ENCODE measurements around the gene NMB.

Gene NMB

GRCh38 chr15:84661001-84661400 is 3.0 kb upstream of the NMB start:
- Histone ChIP-seq H3K4me3 (replicated peaks; ENCODE audit: low read depth, low read length) (no peak overlapping the region), H3K36me3 (ENCODE audit: control insufficient read depth, insufficient read depth, low read length) (peaks cover 2% of the 10 kb centered on the region; the same call in 1 of the 2 replicates), H3K27me3 (replicated peaks; ENCODE audit: control insufficient read depth, insufficient read depth, low read length) (no peaks in the 10 kb centered on the region)
- DNase-seq (ENCODE audit: extremely low read depth, insufficient read length): no peak
- no peak for TF ChIP-seq CTCF (IDR thresholded peaks at IDR 0.05; ENCODE audit: insufficient read depth, low read length, poor library complexity, severe bottlenecking)

GRCh38 chr15:84659904-84660781 is 2.1 kb upstream of the NMB start:
- Histone ChIP-seq H3K36me3 (ENCODE audit: control insufficient read depth, insufficient read depth, low read length) (peaks cover 2% of the 10 kb centered on the region; the same call in 1 of the 2 replicates), H3K27me3 (replicated peaks; ENCODE audit: control insufficient read depth, insufficient read depth, low read length) (no peaks in the 10 kb centered on the region), H3K4me3 (replicated peaks; ENCODE audit: low read depth, low read length) (no peak overlapping the region)
- no peak for TF ChIP-seq CTCF (IDR thresholded peaks at IDR 0.05; ENCODE audit: insufficient read depth, low read length, poor library complexity, severe bottlenecking)
- DNase-seq (ENCODE audit: extremely low read depth, insufficient read length): no peak

GRCh38 chr15:84658788-84659411 is 901 bp upstream of the NMB start:
- Histone ChIP-seq H3K36me3 (ENCODE audit: control insufficient read depth, insufficient read depth, low read length) (0 out of 2 replicates have a peak, but pooled peaks cover 2% of the 10 kb centered on the region), H3K4me3 (replicated peaks; ENCODE audit: low read depth, low read length) (peak overlapping the region; percentile 62), H3K27me3 (replicated peaks; ENCODE audit: control insufficient read depth, insufficient read depth, low read length) (no peaks in the 10 kb centered on the region)
- no peak for DNase-seq (ENCODE audit: extremely low read depth, insufficient read length)
- TF ChIP-seq CTCF (IDR thresholded peaks at IDR 0.05; ENCODE audit: insufficient read depth, low read length, poor library complexity, severe bottlenecking): no peak

DNA sequence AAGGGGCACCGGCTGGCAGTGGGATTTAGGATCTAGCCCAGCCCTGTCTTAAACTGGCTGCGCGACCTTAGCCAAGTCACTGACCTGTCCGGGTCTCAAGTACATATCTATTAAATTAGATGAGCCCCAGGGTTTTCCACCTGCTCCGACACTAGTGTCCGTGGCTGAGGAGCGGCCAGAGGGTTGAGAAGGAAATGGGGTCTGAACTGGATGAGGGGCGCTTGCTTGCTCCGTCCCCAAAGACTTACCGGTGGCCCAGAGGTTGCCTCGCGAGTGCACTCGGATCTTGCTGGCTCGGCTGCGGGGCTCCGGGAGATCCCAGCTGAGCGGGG is 285 bp downstream of the NMB start:
- TF ChIP-seq CTCF (IDR thresholded peaks at IDR 0.05; ENCODE audit: insufficient read depth, low read length, poor library complexity, severe bottlenecking): no peak
- peak overlapping the region; percentile 62 for H3K4me3 ChIP-seq (replicated peaks; ENCODE audit: low read depth, low read length)
- H3K27me3 ChIP-seq (replicated peaks; ENCODE audit: control insufficient read depth, insufficient read depth, low read length): no peaks in the 10 kb centered on the region
- no peak for DNase-seq (ENCODE audit: extremely low read depth, insufficient read length)
- 0 out of 2 replicates have a peak, but pooled peaks cover 2% of the 10 kb centered on the region for H3K36me3 ChIP-seq (ENCODE audit: control insufficient read depth, insufficient read depth, low read length)

DNA sequence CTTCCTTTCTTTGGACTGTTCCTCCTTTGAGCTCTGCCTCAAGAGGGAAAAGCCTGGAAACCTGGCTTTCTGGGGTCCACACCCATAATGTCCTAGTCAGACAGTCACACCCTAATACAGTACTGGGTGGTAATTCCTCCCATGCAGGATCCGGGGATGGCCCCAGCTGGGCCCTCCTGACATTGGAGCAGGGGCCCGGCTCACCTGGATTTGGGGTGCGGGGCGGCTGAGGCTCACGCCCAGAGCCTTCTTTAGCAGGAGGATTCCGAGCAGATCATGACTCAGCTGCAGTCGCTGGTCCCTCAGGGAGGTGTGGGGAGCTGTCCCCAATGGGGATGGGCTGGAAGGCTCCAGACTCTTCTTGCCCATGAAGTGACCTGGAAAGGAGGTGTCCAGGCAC is 1.0 kb downstream of the NMB start:
- Histone ChIP-seq H3K36me3 (ENCODE audit: control insufficient read depth, insufficient read depth, low read length) (0 out of 2 replicates have a peak, but pooled peaks cover 2% of the 10 kb centered on the region), H3K27me3 (replicated peaks; ENCODE audit: control insufficient read depth, insufficient read depth, low read length) (no peaks in the 10 kb centered on the region), H3K4me3 (replicated peaks; ENCODE audit: low read depth, low read length) (no peak overlapping the region)
- no peak for TF ChIP-seq CTCF (IDR thresholded peaks at IDR 0.05; ENCODE audit: insufficient read depth, low read length, poor library complexity, severe bottlenecking)
- DNase-seq (ENCODE audit: extremely low read depth, insufficient read length): no peak

All from GM06990 (cell line).